ENCODE results near the gene ASPRV1.

DNA sequence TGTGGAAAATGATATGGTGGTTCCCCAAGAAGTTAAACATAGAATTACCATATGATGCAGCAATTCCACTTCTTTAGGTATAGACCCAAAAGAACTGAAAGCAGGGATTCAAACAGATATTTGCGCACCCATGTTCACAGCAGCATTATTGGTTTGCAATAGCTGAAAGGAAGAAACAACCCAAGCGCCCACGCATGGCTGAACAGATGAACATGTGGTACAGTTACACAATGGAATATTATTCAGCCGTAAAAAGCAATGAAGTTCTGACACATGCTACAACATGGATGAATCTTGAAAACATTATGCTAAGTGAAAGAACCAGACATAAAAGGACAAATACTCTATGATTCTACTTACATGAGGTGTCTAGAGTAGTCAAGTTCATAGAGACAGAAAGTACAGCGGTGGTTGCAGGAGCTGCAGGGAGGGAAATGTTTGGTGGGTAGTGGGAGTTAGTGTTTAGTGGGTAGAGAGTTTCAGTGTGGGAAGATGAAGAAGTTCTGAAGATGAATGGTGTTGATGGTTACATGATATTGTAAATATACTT lies 26.7 kb upstream of the ASPRV1 start:
- TF ChIP-seq, protein P1, sequence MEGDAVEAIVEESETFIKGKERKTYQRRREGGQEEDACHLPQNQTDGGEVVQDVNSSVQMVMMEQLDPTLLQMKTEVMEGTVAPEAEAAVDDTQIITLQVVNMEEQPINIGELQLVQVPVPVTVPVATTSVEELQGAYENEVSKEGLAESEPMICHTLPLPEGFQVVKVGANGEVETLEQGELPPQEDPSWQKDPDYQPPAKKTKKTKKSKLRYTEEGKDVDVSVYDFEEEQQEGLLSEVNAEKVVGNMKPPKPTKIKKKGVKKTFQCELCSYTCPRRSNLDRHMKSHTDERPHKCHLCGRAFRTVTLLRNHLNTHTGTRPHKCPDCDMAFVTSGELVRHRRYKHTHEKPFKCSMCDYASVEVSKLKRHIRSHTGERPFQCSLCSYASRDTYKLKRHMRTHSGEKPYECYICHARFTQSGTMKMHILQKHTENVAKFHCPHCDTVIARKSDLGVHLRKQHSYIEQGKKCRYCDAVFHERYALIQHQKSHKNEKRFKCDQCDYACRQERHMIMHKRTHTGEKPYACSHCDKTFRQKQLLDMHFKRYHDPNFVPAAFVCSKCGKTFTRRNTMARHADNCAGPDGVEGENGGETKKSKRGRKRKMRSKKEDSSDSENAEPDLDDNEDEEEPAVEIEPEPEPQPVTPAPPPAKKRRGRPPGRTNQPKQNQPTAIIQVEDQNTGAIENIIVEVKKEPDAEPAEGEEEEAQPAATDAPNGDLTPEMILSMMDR (conservative IDR thresholded peaks at IDR 0.05): no peak
- TF ChIP-seq ZFX (IDR thresholded peaks at IDR 0.05): no peak

Data from C4-2B (cell line).